ENCODE results near the gene ASB11.
A peak's percentile ranks its signal among the peaks of the same experiment; 100 is the strongest.

Gene ASB11

DNA sequence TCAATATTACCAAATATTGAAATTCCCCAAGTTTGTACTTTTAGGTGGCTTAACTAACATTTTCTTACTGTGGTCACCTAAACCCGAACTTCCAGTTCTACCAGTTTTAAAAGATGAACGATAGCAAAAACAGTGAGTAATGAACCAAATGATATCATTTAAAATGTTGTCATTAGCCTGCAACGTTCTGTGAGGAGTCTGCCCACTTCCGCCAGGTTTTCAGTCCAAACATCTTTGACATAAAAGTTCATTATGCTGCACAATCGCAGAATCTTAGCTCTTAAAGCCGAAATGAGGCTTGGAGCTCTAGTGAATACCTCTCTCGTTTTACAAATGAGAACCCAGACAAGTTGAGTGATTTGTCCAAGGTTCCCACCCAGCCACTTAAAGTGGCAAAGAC, 19.1 kb upstream of the ASB11 start:
- TF ChIP-seq CTCF (IDR thresholded peaks at IDR 0.05; ENCODE audit: extremely low read depth, insufficient read depth, missing control alignments) = no peak
- in situ Hi-C loops (cut with MboI; ENCODE audit: low pct_unique_long_range_greater_than_20kb, low sequenced_read_pairs, unreplicated experiment) = loop anchor here (25.0 kb wide), 1 partner anchor 328 kb away; the partner anchor contains the start of gene CLTRN
- peak; percentile 26 for DNase-seq (ENCODE audit: low spot score)

DNA sequence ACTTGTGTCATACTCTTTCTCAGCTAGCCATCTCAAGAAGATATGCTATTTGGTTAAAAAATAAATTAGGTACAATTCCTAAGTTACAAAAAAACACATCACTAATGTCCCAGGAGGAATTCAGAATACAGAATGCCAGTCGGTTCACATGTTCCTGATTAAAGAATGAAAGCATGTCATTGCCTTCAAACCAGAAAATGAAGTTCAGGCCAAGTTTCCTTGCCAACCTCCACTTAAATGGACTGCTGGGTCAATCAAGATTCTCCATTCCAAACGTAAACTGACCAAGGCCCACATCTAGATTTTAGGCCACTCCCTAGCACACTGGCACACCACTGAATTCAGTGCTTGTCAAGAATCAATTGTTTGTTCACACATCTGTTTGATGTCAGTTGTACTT, 13.4 kb upstream of the ASB11 start:
- no peak for TF ChIP-seq CTCF (IDR thresholded peaks at IDR 0.05; ENCODE audit: extremely low read depth, insufficient read depth, missing control alignments)
- DNase-seq (ENCODE audit: low spot score) = no peak
- in situ Hi-C loops (cut with MboI; ENCODE audit: low pct_unique_long_range_greater_than_20kb, low sequenced_read_pairs, unreplicated experiment) = loop anchor here (25.0 kb wide), 1 partner anchor 333 kb away; the partner anchor contains the start of gene CLTRN

- no peak for TF ChIP-seq CTCF (IDR thresholded peaks at IDR 0.05; ENCODE audit: extremely low read depth, insufficient read depth, missing control alignments)
- DNase-seq (ENCODE audit: low spot score) = no peak
- in situ Hi-C loops (cut with MboI; ENCODE audit: low pct_unique_long_range_greater_than_20kb, low sequenced_read_pairs, unreplicated experiment) = loop anchor here (25.0 kb wide), 1 partner anchor 334 kb away; the partner anchor contains the start of gene CLTRN
These were observed 12.7 kb upstream of the ASB11 start for GRCh38 chrX:15328131-15328530.

DNA sequence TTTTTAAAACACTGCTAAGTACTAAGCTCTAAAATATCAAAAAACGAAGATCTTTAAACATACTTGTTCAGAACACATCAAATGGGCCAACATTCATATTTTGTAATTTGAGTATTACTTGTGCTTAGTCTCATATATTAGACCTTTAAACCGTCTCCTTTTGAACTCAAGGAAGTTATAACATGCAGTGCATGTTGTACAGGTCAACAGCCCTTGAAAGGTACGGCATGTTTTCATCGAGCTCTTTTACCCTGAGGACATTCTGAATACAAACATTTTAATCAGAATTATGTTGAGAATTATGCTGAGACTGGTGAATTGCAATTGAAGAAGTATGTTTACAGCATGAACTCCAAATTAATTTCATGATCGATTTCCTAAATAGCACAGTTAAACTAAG, 7.0 kb upstream of the ASB11 start:
- DNase-seq (ENCODE audit: low spot score) = no peak
- in situ Hi-C loops (cut with MboI; ENCODE audit: low pct_unique_long_range_greater_than_20kb, low sequenced_read_pairs, unreplicated experiment) = no loop called here
- TF ChIP-seq CTCF (IDR thresholded peaks at IDR 0.05; ENCODE audit: extremely low read depth, insufficient read depth, missing control alignments) = no peak

- in situ Hi-C loops (cut with MboI; ENCODE audit: low pct_unique_long_range_greater_than_20kb, low sequenced_read_pairs, unreplicated experiment) = no loop called here
- no peak for DNase-seq (ENCODE audit: low spot score)
- no peak for TF ChIP-seq CTCF (IDR thresholded peaks at IDR 0.05; ENCODE audit: extremely low read depth, insufficient read depth, missing control alignments)
These were observed 6.6 kb upstream of the ASB11 start for GRCh38 chrX:15322072-15322471.

DNA sequence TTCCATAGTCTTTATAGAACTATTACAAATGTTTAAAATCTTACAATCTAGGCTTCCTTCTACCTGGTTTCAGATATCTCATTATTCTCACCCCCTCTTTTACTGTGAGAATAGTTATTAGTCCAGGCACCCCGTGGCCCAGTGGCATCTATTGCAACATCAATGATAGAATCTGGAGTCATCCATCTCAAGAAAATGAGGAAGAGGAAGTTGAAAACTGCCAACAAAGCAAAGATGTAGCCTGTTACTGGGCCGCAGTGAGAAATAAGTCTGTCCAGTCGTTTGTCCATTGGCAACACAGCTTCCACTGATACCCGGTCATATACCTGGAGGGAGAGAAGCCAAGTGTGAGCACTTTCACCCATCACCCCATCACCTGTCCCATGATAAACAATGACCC, 6.0 kb upstream of the ASB11 start:
- no peak for DNase-seq (ENCODE audit: low spot score)
- in situ Hi-C loops (cut with MboI; ENCODE audit: low pct_unique_long_range_greater_than_20kb, low sequenced_read_pairs, unreplicated experiment) = no loop called here

More for the DNA sequence above, 6.0 kb upstream of the ASB11 start:
- no peak for TF ChIP-seq CTCF (IDR thresholded peaks at IDR 0.05; ENCODE audit: extremely low read depth, insufficient read depth, missing control alignments)
